ENCODE measurements around the gene DYSF. TPM values are rescaled to one million over a fixed set of nuclear protein-coding genes. Genes with fewer than 3 reads are reported as not detected.

DYSF gene
- total RNA-seq, 2 donors from 2014 or later, result 0.71 TPM; not detected in 1

GRCh38 chr2:71704688-71705087 lies 251.3 kb downstream of the DYSF start:
- Mint-ChIP-seq H3K27ac (no peak overlapping the region), H3K4me1 (no peaks in the 10 kb centered on the region), H3K36me3 (ENCODE audit: low read depth) (no peaks in the 10 kb centered on the region), H3K4me3 (no peak overlapping the region), H3K27me3 (peaks cover 9% of the 10 kb centered on the region), H3K9me3 (no peaks in the 10 kb centered on the region)
- no peak for ATAC-seq (replicated peaks)

- Mint-ChIP-seq H3K9me3 (no peaks in the 10 kb centered on the region), H3K27ac (no peak overlapping the region), H3K36me3 (ENCODE audit: low read depth) (no peaks in the 10 kb centered on the region), H3K4me3 (no peak overlapping the region), H3K27me3 (peaks cover 9% of the 10 kb centered on the region), H3K4me1 (no peaks in the 10 kb centered on the region)
- no peak for ATAC-seq (replicated peaks)
Measured at GRCh38 chr2:71705171-71705960, 252.0 kb downstream of the DYSF start.

GRCh38 chr2:71706121-71706520 lies 252.8 kb downstream of the DYSF start:
- Mint-ChIP-seq H3K4me3 (no peak overlapping the region), H3K27me3 (peaks cover 10% of the 10 kb centered on the region), H3K9me3 (no peaks in the 10 kb centered on the region), H3K4me1 (no peaks in the 10 kb centered on the region), H3K36me3 (ENCODE audit: low read depth) (no peaks in the 10 kb centered on the region), H3K27ac (no peak overlapping the region)
- no peak for ATAC-seq (replicated peaks)

- Mint-ChIP-seq H3K4me3 (no peak overlapping the region), H3K27ac (no peak overlapping the region), H3K27me3 (peaks cover 17% of the 10 kb centered on the region), H3K9me3 (no peaks in the 10 kb centered on the region), H3K36me3 (ENCODE audit: low read depth) (no peaks in the 10 kb centered on the region), H3K4me1 (no peaks in the 10 kb centered on the region)
- no peak for ATAC-seq (replicated peaks)
Measured at GRCh38 chr2:71706836-71707235, 253.5 kb downstream of the DYSF start.

- Mint-ChIP-seq H3K4me3 (no peak overlapping the region), H3K36me3 (ENCODE audit: low read depth) (no peaks in the 10 kb centered on the region), H3K27ac (no peak overlapping the region), H3K27me3 (peaks cover 9% of the 10 kb centered on the region), H3K9me3 (no peaks in the 10 kb centered on the region), H3K4me1 (no peaks in the 10 kb centered on the region)
- ATAC-seq (replicated peaks), result no peak
Measured at GRCh38 chr2:71710367-71711132, 257.2 kb downstream of the DYSF start.

GRCh38 chr2:71711133-71711855 lies 257.9 kb downstream of the DYSF start:
- Mint-ChIP-seq H3K27ac (no peak overlapping the region), H3K9me3 (no peaks in the 10 kb centered on the region), H3K36me3 (ENCODE audit: low read depth) (no peaks in the 10 kb centered on the region), H3K27me3 (peaks cover 9% of the 10 kb centered on the region), H3K4me3 (no peak overlapping the region), H3K4me1 (no peaks in the 10 kb centered on the region)
- ATAC-seq (replicated peaks), result no peak

GRCh38 chr2:71712158-71712818 lies 258.9 kb downstream of the DYSF start:
- Mint-ChIP-seq H3K27me3 (peaks cover 9% of the 10 kb centered on the region), H3K27ac (no peak overlapping the region), H3K4me1 (no peaks in the 10 kb centered on the region), H3K9me3 (no peaks in the 10 kb centered on the region), H3K4me3 (no peak overlapping the region), H3K36me3 (ENCODE audit: low read depth) (no peaks in the 10 kb centered on the region)
- no peak for ATAC-seq (replicated peaks)

GRCh38 chr2:71713581-71714580 lies 260.5 kb downstream of the DYSF start:
- H3K36me3 Mint-ChIP-seq (ENCODE audit: low read depth), result no peaks in the 10 kb centered on the region
- no peaks in the 10 kb centered on the region for H3K4me1 Mint-ChIP-seq
- no peak overlapping the region for H3K4me3 Mint-ChIP-seq
- no peak overlapping the region for H3K27ac Mint-ChIP-seq
- H3K9me3 Mint-ChIP-seq, result no peaks in the 10 kb centered on the region
- H3K27me3 Mint-ChIP-seq, result peaks cover 12% of the 10 kb centered on the region
- no peak for ATAC-seq (replicated peaks)

GRCh38 chr2:71714601-71715240 lies 261.4 kb downstream of the DYSF start:
- ATAC-seq (replicated peaks), result no peak
- H3K9me3 Mint-ChIP-seq, result no peaks in the 10 kb centered on the region
- H3K27me3 Mint-ChIP-seq, result peaks cover 12% of the 10 kb centered on the region
- H3K27ac Mint-ChIP-seq, result no peak overlapping the region
- H3K36me3 Mint-ChIP-seq (ENCODE audit: low read depth), result no peaks in the 10 kb centered on the region
- H3K4me1 Mint-ChIP-seq, result no peaks in the 10 kb centered on the region
- H3K4me3 Mint-ChIP-seq, result no peak overlapping the region

- Mint-ChIP-seq H3K36me3 (ENCODE audit: low read depth) (no peaks in the 10 kb centered on the region), H3K4me3 (no peak overlapping the region), H3K4me1 (no peaks in the 10 kb centered on the region), H3K27me3 (peaks cover 12% of the 10 kb centered on the region), H3K27ac (no peak overlapping the region), H3K9me3 (no peaks in the 10 kb centered on the region)
- no peak for ATAC-seq (replicated peaks)
Measured at GRCh38 chr2:71715241-71715750, 261.9 kb downstream of the DYSF start.

- H3K27me3 Mint-ChIP-seq, result peaks cover 18% of the 10 kb centered on the region
- no peaks in the 10 kb centered on the region for H3K36me3 Mint-ChIP-seq (ENCODE audit: low read depth)
- ATAC-seq (replicated peaks), result no peak
- no peak overlapping the region for H3K4me3 Mint-ChIP-seq
- no peaks in the 10 kb centered on the region for H3K4me1 Mint-ChIP-seq
- no peaks in the 10 kb centered on the region for H3K9me3 Mint-ChIP-seq
- no peak overlapping the region for H3K27ac Mint-ChIP-seq
Measured at GRCh38 chr2:71715951-71716696, 262.8 kb downstream of the DYSF start.
